GM12878 (cell line): ENCODE results near the gene UBE2M.

Experiments used
- ATF3 ChIP-seq: IDR thresholded peaks from 2 replicates; pipeline ENCODE4 v1.6.1; 2011; ENCODE audit warnings: low read depth, mild to moderate bottlenecking, low read length, moderate library complexity, borderline replicate concordance; ENCODE audit errors: extremely low read depth
- CEBPZ ChIP-seq: fragments of 150-350 bp; IDR thresholded peaks from 2 replicates; pipeline ENCODE4 v1.6.1; 2016; ENCODE audit warnings: low read depth, low read length
- CREB1 ChIP-seq: IDR thresholded peaks from 2 replicates; pipeline ENCODE4 v1.6.1; 2012; ENCODE audit warnings: low read depth, mild to moderate bottlenecking, inconsistent platforms
- FOXM1 ChIP-seq: IDR thresholded peaks from 2 replicates; pipeline ENCODE4 v1.6.1; 2012; ENCODE audit warnings: low read depth, mild to moderate bottlenecking, inconsistent platforms, low read length, moderate library complexity
- JUND ChIP-seq: IDR thresholded peaks from 2 replicates; pipeline ENCODE4 v1.6.1; 2012; ENCODE audit warnings: low read depth, mild to moderate bottlenecking, low read length, improper control_type of control experiment, moderate library complexity
- POLR2A ChIP-seq: IDR thresholded peaks from 2 replicates; pipeline ENCODE4 v1.6.1; 2011; ENCODE audit warnings: low read depth, mild to moderate bottlenecking, low read length
- SKIL ChIP-seq: fragments of 450-650 bp; IDR thresholded peaks from 2 replicates; pipeline ENCODE4 v1.6.1; 2017; ENCODE audit warnings: mild to moderate bottlenecking, low read depth, inconsistent platforms; ENCODE audit not compliant: poor library complexity, severe bottlenecking
- SREBF2 ChIP-seq: IDR thresholded peaks from 2 replicates; pipeline ENCODE4 v1.6.1; 2012; ENCODE audit warnings: mild to moderate bottlenecking, low read length
- TAF1 ChIP-seq: IDR thresholded peaks from 2 replicates; pipeline ENCODE4 v1.6.1; 2011; ENCODE audit warnings: mild to moderate bottlenecking, low read depth, low read length, borderline replicate concordance
- ZNF274 ChIP-seq: IDR thresholded peaks from one replicate; pipeline ENCODE4 v1.8.0; 2011; ENCODE audit not compliant: insufficient read length, insufficient read depth
- ZNF622 ChIP-seq: fragments of 450-650 bp; IDR thresholded peaks from 2 replicates; pipeline ENCODE4 v1.6.1; 2017; ENCODE audit warnings: mild to moderate bottlenecking, inconsistent platforms
- TF ChIP-seq, protein P1 (sequence below), 3 experiments: IDR thresholded peaks in 2 of 3; conservative IDR thresholded peaks in 1 of 3; 2 replicates each; pipeline ENCODE4 v1.5.1; 2011; ENCODE audit warnings: low read depth in 3 of 3, low read length in 3 of 3, mild to moderate bottlenecking in 3 of 3, control low read depth in 2 of 3, moderate library complexity in 2 of 3, inconsistent platforms in 1 of 3, mixed read lengths in 1 of 3; ENCODE audit not compliant: control insufficient read depth in 2 of 3, insufficient read depth in 1 of 3; ENCODE audit errors: extremely low read depth in 1 of 3
- TF ChIP-seq, protein P2 (sequence below): IDR thresholded peaks from 2 replicates; pipeline ENCODE4 v1.6.1; 2012; ENCODE audit warnings: low read depth, low read length, improper control_type of control experiment
- TF ChIP-seq, protein P3 (sequence below): IDR thresholded peaks from 2 replicates; pipeline ENCODE4 v1.6.1; 2012; ENCODE audit warnings: mild to moderate bottlenecking, low read depth, low read length

DNA sequence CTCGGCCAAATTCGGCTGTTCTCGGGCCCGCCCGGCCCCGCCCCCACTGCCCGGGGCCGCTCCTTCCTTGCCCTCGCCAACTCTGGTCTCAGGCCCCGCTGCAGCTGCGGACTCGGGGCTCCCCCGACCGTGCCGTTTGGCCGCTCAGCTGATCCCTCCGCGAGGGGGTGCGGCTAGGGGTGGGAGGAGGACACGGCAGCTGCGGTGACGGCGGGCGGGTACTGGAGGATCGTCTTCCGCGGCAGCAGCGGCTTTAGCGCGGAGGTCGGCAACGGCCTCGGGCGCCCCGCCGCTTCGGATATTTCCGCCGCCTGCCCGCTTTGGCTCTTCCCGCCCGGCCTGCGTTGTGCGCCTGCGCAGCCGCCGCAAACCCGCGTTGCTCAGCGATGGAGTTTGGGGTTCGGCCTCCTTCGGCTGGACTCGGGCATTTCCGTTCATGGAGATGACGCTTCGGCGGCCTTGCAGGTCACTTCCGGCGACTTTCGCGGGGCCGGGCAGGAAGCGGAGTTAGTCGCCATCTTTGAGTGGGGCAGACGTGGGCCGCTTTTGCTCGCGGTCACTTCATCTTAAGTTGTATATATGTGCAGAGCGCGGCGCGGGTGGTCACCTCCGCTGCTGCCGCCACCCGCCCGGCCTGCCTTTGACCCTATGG, 338 bp upstream of the UBE2M start:
- TF ChIP-seq SREBF2 (no peak), CREB1 (no peak), SKIL (no peak), ATF3 (no peak), POLR2A (peak; percentile 83), TAF1 (peak; percentile 48; the same call in 1 of the 2 replicates), ZNF622 (no peak), ZNF274 (no peak), JUND (no peak), FOXM1 (no peak), CEBPZ (no peak)
- TF ChIP-seq, protein P1, sequence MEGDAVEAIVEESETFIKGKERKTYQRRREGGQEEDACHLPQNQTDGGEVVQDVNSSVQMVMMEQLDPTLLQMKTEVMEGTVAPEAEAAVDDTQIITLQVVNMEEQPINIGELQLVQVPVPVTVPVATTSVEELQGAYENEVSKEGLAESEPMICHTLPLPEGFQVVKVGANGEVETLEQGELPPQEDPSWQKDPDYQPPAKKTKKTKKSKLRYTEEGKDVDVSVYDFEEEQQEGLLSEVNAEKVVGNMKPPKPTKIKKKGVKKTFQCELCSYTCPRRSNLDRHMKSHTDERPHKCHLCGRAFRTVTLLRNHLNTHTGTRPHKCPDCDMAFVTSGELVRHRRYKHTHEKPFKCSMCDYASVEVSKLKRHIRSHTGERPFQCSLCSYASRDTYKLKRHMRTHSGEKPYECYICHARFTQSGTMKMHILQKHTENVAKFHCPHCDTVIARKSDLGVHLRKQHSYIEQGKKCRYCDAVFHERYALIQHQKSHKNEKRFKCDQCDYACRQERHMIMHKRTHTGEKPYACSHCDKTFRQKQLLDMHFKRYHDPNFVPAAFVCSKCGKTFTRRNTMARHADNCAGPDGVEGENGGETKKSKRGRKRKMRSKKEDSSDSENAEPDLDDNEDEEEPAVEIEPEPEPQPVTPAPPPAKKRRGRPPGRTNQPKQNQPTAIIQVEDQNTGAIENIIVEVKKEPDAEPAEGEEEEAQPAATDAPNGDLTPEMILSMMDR (IDR thresholded peaks at IDR 0.05 in 2 of 3, conservative IDR thresholded peaks at IDR 0.05 in 1 of 3; ENCODE audit: control insufficient read depth in 2 of 3, extremely low read depth in 1 of 3, insufficient read depth in 1 of 3, low read depth in 3 of 3, low read length in 3 of 3): no peak
- TF ChIP-seq, protein P2, sequence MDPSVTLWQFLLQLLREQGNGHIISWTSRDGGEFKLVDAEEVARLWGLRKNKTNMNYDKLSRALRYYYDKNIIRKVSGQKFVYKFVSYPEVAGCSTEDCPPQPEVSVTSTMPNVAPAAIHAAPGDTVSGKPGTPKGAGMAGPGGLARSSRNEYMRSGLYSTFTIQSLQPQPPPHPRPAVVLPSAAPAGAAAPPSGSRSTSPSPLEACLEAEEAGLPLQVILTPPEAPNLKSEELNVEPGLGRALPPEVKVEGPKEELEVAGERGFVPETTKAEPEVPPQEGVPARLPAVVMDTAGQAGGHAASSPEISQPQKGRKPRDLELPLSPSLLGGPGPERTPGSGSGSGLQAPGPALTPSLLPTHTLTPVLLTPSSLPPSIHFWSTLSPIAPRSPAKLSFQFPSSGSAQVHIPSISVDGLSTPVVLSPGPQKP: peak; percentile 45; the same call in 1 of the 2 replicates
- TF ChIP-seq, protein P3, sequence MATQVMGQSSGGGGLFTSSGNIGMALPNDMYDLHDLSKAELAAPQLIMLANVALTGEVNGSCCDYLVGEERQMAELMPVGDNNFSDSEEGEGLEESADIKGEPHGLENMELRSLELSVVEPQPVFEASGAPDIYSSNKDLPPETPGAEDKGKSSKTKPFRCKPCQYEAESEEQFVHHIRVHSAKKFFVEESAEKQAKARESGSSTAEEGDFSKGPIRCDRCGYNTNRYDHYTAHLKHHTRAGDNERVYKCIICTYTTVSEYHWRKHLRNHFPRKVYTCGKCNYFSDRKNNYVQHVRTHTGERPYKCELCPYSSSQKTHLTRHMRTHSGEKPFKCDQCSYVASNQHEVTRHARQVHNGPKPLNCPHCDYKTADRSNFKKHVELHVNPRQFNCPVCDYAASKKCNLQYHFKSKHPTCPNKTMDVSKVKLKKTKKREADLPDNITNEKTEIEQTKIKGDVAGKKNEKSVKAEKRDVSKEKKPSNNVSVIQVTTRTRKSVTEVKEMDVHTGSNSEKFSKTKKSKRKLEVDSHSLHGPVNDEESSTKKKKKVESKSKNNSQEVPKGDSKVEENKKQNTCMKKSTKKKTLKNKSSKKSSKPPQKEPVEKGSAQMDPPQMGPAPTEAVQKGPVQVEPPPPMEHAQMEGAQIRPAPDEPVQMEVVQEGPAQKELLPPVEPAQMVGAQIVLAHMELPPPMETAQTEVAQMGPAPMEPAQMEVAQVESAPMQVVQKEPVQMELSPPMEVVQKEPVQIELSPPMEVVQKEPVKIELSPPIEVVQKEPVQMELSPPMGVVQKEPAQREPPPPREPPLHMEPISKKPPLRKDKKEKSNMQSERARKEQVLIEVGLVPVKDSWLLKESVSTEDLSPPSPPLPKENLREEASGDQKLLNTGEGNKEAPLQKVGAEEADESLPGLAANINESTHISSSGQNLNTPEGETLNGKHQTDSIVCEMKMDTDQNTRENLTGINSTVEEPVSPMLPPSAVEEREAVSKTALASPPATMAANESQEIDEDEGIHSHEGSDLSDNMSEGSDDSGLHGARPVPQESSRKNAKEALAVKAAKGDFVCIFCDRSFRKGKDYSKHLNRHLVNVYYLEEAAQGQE: no peak
